Neuronal stem cell (in vitro differentiated cells): ENCODE measurements around the gene FXYD6.

Source experiments
- DNase-seq: peaks from one replicate; pipeline ENCODE4 v3.0.0-alpha.2; 2013; ENCODE audit warnings: low spot score
- H2AFZ ChIP-seq: one replicate; pipeline ENCODE4 v1.6.1; 2013; ENCODE audit warnings: mild to moderate bottlenecking, low read length, inconsistent platforms
- H2AK5ac ChIP-seq: 2 replicates; pipeline ENCODE4 v1.6.1; 2013; ENCODE audit warnings: low read depth, mild to moderate bottlenecking, inconsistent platforms, low read length, moderate library complexity, mixed read lengths
- H2BK120ac ChIP-seq: 2 replicates; pipeline ENCODE4 v1.6.1; 2013; ENCODE audit warnings: low read depth, mild to moderate bottlenecking, inconsistent platforms, low read length, moderate library complexity, mixed read lengths
- H2BK12ac ChIP-seq: one replicate; pipeline ENCODE4 v1.6.1; 2013; ENCODE audit warnings: low read length, inconsistent platforms
- H2BK15ac ChIP-seq: 2 replicates; pipeline ENCODE4 v1.6.1; 2013; ENCODE audit warnings: mild to moderate bottlenecking, low read length, inconsistent platforms, mixed read lengths
- H2BK5ac ChIP-seq: one replicate; pipeline ENCODE4 v1.6.1; 2013; ENCODE audit warnings: inconsistent platforms, mild to moderate bottlenecking, low read length, moderate library complexity
- H3K14ac ChIP-seq: one replicate; pipeline ENCODE4 v1.6.1; 2013; ENCODE audit warnings: low read length, inconsistent platforms
- H3K18ac ChIP-seq: 2 replicates; pipeline ENCODE4 v1.6.1; 2013; ENCODE audit warnings: low read length, inconsistent platforms
- H3K23ac ChIP-seq: 2 replicates; pipeline ENCODE4 v1.6.1; 2013; ENCODE audit warnings: low read depth, mild to moderate bottlenecking, mixed read lengths, low read length, inconsistent platforms; ENCODE audit not compliant: poor library complexity
- H3K27ac ChIP-seq: replicated peaks from 3 replicates; pipeline ENCODE4 v1.5.1; 2013; ENCODE audit warnings: low read length, inconsistent platforms
- H3K27me3 ChIP-seq, 3 experiments: 2 replicates each; pipeline ENCODE4 v1.6.1; 2013; ENCODE audit warnings: low read length in 3 of 3, mild to moderate bottlenecking in 2 of 3, inconsistent platforms in 1 of 3, low read depth in 1 of 3, mixed read lengths in 1 of 3, moderate library complexity in 1 of 3; ENCODE audit not compliant: control insufficient read depth in 3 of 3, insufficient read depth in 3 of 3
- H3K36me3 ChIP-seq, 2 donors: replicated peaks in 1 of 2; 2 replicates each; pipeline ENCODE4 v1.6.1; 2013; ENCODE audit warnings: low read length in 2 of 2; ENCODE audit not compliant: control insufficient read depth in 2 of 2, insufficient read depth in 2 of 2
- H3K4ac ChIP-seq: 2 replicates; pipeline ENCODE4 v1.6.1; 2013; ENCODE audit warnings: inconsistent platforms, mild to moderate bottlenecking, low read length, moderate library complexity
- H3K4me1 ChIP-seq, 2 donors: 1 replicate in 1 of 2; 2 replicates in 1 of 2; pipeline ENCODE4 v1.6.1; 2013; ENCODE audit warnings: low read length in 2 of 2, low read depth in 1 of 2; ENCODE audit not compliant: control insufficient read depth in 2 of 2, insufficient read depth in 1 of 2
- H3K4me2 ChIP-seq: one replicate; pipeline ENCODE4 v1.6.1; 2013; ENCODE audit warnings: mild to moderate bottlenecking, low read length, inconsistent platforms; ENCODE audit not compliant: insufficient read depth, poor library complexity, severe bottlenecking
- H3K4me3 ChIP-seq, 2 donors: 2 replicates each; pipeline ENCODE4 v1.5.1; 2013; ENCODE audit warnings: low read length in 2 of 2, mild to moderate bottlenecking in 2 of 2, inconsistent platforms in 1 of 2, moderate library complexity in 1 of 2
- H3K79me1 ChIP-seq: one replicate; pipeline ENCODE4 v1.6.1; 2013; ENCODE audit warnings: low read depth, mild to moderate bottlenecking, inconsistent platforms, low read length, moderate library complexity
- H3K9ac ChIP-seq: one replicate; pipeline ENCODE4 v1.6.1; 2013; ENCODE audit warnings: mild to moderate bottlenecking, low read depth, low read length, inconsistent platforms; ENCODE audit not compliant: poor library complexity
- H3K9me3 ChIP-seq, 2 donors: replicated peaks in 1 of 2; 2 replicates each; pipeline versions ENCODE3 to v1.6.1; 2013; ENCODE audit warnings: low read length in 2 of 2, mild to moderate bottlenecking in 2 of 2, inconsistent platforms in 1 of 2, low read depth in 1 of 2, mixed read lengths in 1 of 2, moderate library complexity in 1 of 2; ENCODE audit not compliant: control insufficient read depth in 2 of 2, insufficient read depth in 1 of 2
- H4K8ac ChIP-seq: one replicate; pipeline ENCODE4 v1.6.1; 2013; ENCODE audit warnings: low read depth, mild to moderate bottlenecking, inconsistent platforms, low read length, moderate library complexity
- H4K91ac ChIP-seq: one replicate; pipeline ENCODE4 v1.6.1; 2013; ENCODE audit warnings: low read length, low read depth, mild to moderate bottlenecking, inconsistent platforms; ENCODE audit not compliant: poor library complexity
- WGBS, 2 donors: extraction: QIAGEN DNeasy Blood & Tissue Kit; methylation state at CpG; one replicate each; pipeline ENCODE4 v1.1.7; 2013; ENCODE audit warnings: missing lambda C conversion rate in 2 of 2, mixed read lengths in 1 of 2; ENCODE audit not compliant: insufficient read length in 2 of 2, insufficient replicate concordance in 1 of 2; ENCODE audit errors: extremely low coverage in 2 of 2; 5-methylcytosine and 5-hydroxymethylcytosine counted together

FXYD6 gene

DNA sequence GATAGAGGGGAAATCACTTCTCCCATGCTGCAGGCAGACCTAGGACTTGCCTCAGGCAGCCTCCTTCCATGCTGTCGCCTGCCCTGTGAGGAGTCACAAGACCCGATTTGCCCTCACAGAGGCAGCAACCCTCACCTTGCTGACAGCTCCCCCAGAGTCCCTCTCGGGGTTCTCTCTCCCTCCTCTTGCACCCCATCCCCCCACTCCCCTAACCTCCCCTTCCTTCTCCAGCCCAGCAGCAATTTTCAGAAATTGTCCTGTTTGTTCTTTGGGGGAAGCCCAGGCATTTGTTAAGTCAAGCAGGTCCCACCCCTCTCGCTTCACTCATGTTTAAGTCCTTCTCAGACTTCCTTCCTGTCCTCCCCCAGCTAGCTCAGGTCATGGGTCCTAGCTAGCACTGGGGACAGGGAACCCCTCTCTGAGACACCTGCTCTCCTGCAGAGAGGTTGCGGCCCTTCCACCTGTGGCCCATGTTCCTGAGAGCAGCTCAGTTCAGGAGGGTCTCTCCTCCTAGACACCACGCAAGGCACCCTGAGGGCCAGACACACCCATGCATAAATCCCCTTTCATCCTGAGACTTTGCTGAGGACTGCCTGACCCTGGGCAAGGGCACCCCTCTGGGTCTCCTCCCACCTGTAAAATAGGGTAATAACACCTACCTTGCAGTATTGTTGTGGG, 45.6 kb downstream of the FXYD6 start:
- no peak overlapping the region for H2BK12ac ChIP-seq
- no peaks in the 10 kb centered on the region for H3K9me3 ChIP-seq
- H3K4ac ChIP-seq, result no peak overlapping the region
- H3K79me1 ChIP-seq, result no peaks in the 10 kb centered on the region
- H3K27me3 ChIP-seq, result peaks cover 0 to 11% (median 0%) of the 10 kb centered on the region in 3 experiments
- H3K4me1 ChIP-seq, result peaks cover 0 to 13% of the 10 kb centered on the region in 2 donors
- H3K36me3 ChIP-seq, result peaks cover 0 to 2% of the 10 kb centered on the region in 2 donors
- H2BK15ac ChIP-seq, result no peak overlapping the region
- no peak overlapping the region for H3K27ac ChIP-seq
- DNase-seq, result no peak
- peak overlapping the region; percentile 15 for H3K18ac ChIP-seq
- WGBS, 2 donors, result no CpG with 5 or more reads among the region's 6 CpGs
- H4K91ac ChIP-seq, result no peak overlapping the region
- H2AFZ ChIP-seq, result no peak overlapping the region
- H4K8ac ChIP-seq, result no peak overlapping the region
- H3K14ac ChIP-seq, result no peak overlapping the region
- H2BK120ac ChIP-seq, result no peak overlapping the region
- H3K4me3 ChIP-seq, result no peak overlapping the region
- H2AK5ac ChIP-seq, result peak overlapping the region; percentile 30
- peak overlapping the region; percentile 56 for H3K9ac ChIP-seq
- H3K4me2 ChIP-seq, result no peak overlapping the region
- H2BK5ac ChIP-seq, result no peak overlapping the region
- no peak overlapping the region for H3K23ac ChIP-seq

DNA sequence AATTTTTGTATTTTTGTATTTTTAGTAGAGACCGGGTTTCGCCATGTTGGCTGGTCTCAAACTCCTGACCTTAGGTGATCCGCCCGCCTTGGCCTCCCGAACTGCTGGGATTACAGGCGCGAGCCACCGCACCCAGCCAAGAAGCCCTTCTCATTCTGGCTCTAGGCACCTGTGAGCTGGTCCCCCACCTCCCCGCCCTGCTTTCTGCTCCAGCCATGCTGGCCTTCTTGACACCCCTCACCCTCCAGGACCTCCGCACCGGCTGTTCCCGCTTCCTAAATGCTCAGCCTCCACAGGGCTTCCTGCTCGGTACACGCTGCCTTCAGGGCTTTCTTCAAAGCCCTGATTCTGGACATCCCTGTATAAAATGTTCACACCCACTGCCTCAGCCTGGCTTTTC, 46.4 kb downstream of the FXYD6 start:
- no CpG with 5 or more reads among the region's 14 CpGs for whole genome bisulfite sequencing, 2 donors
- peaks cover 0 to under 1% of the 10 kb centered on the region in 2 donors for H3K36me3 ChIP-seq
- H3K9ac ChIP-seq, result peak overlapping the region; percentile 68
- H3K27ac ChIP-seq, result no peak overlapping the region
- no peak overlapping the region for H2AFZ ChIP-seq
- H3K4me2 ChIP-seq, result no peak overlapping the region
- H2BK12ac ChIP-seq, result no peak overlapping the region
- no peaks in the 10 kb centered on the region for H3K79me1 ChIP-seq
- H3K4me3 ChIP-seq, result no peak overlapping the region
- no peaks in the 10 kb centered on the region for H3K9me3 ChIP-seq
- peak overlapping the region; percentile 46 for H3K18ac ChIP-seq
- no peak overlapping the region for H4K8ac ChIP-seq
- H4K91ac ChIP-seq, result no peak overlapping the region
- no peak overlapping the region for H2BK15ac ChIP-seq
- H2BK5ac ChIP-seq, result no peak overlapping the region
- H3K4ac ChIP-seq, result no peak overlapping the region
- peaks cover 0 to 14% (median 0%) of the 10 kb centered on the region in 3 experiments for H3K27me3 ChIP-seq
- no peak overlapping the region for H2AK5ac ChIP-seq
- no peak for DNase-seq
- H3K14ac ChIP-seq, result no peak overlapping the region
- peaks cover 0 to 13% of the 10 kb centered on the region in 2 donors for H3K4me1 ChIP-seq
- H3K23ac ChIP-seq, result no peak overlapping the region
- H2BK120ac ChIP-seq, result no peak overlapping the region

DNA sequence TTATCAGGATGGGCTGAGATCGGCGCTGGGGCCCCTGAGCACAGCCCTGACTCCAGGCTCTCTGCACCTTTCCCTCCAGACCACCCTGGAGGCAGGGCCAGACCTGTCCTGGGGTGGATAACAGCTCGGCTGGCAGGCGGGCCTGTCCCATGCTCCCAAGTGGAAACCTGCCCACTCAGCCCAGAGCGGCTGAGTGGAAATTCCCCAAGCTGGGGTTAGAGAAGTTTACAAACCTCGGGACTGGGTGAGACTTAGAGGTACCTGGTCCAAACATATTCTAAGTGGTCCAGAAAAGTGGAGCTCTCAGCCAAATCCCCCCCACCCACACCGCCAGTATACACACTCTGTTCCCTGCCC, 47.1 kb downstream of the FXYD6 start:
- DNase-seq, result no peak
- no peaks in the 10 kb centered on the region for H3K36me3 ChIP-seq
- no CpG with 5 or more reads among the region's 7 CpGs for WGBS, 2 donors
- no peak overlapping the region for H3K9ac ChIP-seq
- H2BK120ac ChIP-seq, result no peak overlapping the region
- H3K27ac ChIP-seq, result no peak overlapping the region
- no peak overlapping the region for H4K8ac ChIP-seq
- H2AFZ ChIP-seq, result no peak overlapping the region
- no peak overlapping the region for H4K91ac ChIP-seq
- no peaks in the 10 kb centered on the region for H3K79me1 ChIP-seq
- H3K27me3 ChIP-seq, result peaks cover 0 to 21% (median 0%) of the 10 kb centered on the region in 3 experiments
- peaks cover 0 to 13% of the 10 kb centered on the region in 2 donors for H3K4me1 ChIP-seq
- H3K4ac ChIP-seq, result no peak overlapping the region
- no peak overlapping the region for H2BK5ac ChIP-seq
- H3K23ac ChIP-seq, result no peak overlapping the region
- no peak overlapping the region for H2BK12ac ChIP-seq
- H3K4me2 ChIP-seq, result no peak overlapping the region
- H3K9me3 ChIP-seq, result no peaks in the 10 kb centered on the region
- no peak overlapping the region for H3K4me3 ChIP-seq
- H3K18ac ChIP-seq, result peak overlapping the region; percentile 8
- no peak overlapping the region for H3K14ac ChIP-seq
- H2BK15ac ChIP-seq, result no peak overlapping the region
- H2AK5ac ChIP-seq, result peak overlapping the region; percentile 47

DNA sequence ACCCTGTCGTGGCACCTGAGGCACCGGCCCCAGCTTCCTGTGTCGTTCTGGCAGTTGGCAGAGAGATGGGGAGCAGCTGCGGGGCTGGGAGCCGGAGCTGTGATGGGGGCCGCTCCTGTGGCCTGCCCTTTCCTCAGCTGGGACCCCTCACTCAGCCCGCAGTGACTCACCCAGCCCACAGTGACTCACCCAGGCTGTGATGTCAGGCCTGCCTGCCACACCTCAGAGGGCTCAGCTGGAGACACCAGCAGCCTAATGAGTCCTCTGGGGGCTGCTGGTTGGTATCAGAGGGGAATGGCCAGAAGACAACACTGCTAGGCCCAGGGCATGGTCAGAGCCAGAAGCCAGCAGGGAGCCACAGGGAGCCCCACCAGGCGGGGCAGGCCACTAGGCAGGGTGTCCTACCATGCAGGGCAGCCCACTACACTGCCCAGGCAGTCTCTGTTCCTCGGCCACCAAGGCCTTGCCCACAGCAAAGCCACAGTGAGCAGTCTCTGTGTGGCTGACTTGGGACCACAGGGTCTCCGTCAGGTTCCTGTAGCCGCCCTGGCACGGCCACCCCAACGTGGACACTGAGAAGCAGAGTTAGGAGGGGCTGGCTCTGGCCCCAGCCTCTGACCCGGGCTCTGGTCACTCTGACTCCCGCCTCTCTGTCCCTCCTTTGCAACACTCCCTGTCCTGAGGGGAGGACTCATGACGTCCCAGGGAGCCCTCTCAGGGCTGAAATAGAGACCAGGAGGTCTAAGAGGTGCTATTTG, 47.7 kb downstream of the FXYD6 start:
- no peak overlapping the region for H3K4me2 ChIP-seq
- no CpG with 5 or more reads among the region's 16 CpGs for WGBS, 2 donors
- peak overlapping the region in 1 of 2 donors; percentile 22 for H3K4me3 ChIP-seq
- H3K4me1 ChIP-seq, result peaks cover 4 to 13% of the 10 kb centered on the region in 2 donors
- H3K9me3 ChIP-seq, result no peaks in the 10 kb centered on the region
- H4K8ac ChIP-seq, result no peak overlapping the region
- no peak overlapping the region for H2AFZ ChIP-seq
- no peak overlapping the region for H2BK5ac ChIP-seq
- no peak for DNase-seq
- no peak overlapping the region for H3K9ac ChIP-seq
- peaks cover 0 to 26% (median 0%) of the 10 kb centered on the region in 3 experiments for H3K27me3 ChIP-seq
- H3K4ac ChIP-seq, result no peak overlapping the region
- peak overlapping the region; percentile 47 for H2AK5ac ChIP-seq
- H3K23ac ChIP-seq, result peak overlapping the region; percentile 76
- H4K91ac ChIP-seq, result no peak overlapping the region
- H3K14ac ChIP-seq, result peak overlapping the region; percentile 14
- H2BK15ac ChIP-seq, result no peak overlapping the region
- H2BK120ac ChIP-seq, result no peak overlapping the region
- no peaks in the 10 kb centered on the region for H3K36me3 ChIP-seq
- no peak overlapping the region for H3K27ac ChIP-seq
- H3K18ac ChIP-seq, result peak overlapping the region; percentile 77
- H3K79me1 ChIP-seq, result no peaks in the 10 kb centered on the region
- H2BK12ac ChIP-seq, result no peak overlapping the region
